H54 (cell line): ENCODE results near the gene PRKG1.

ENCODE experiments used
- DNase-seq: peaks from one replicate; pipeline ENCODE4 v3.0.0; 2011; ENCODE audit warnings: low spot score, mixed read lengths; ENCODE audit not compliant: insufficient read length
- FAIRE-seq: peaks from 3 replicates; lab custom pipeline; 2011; peaks lifted over from hg19 to GRCh38; lab: Jason Lieb, UNC
- POLR2A ChIP-seq: IDR thresholded peaks from 2 replicates; pipeline ENCODE4 v1.6.1; 2011; ENCODE audit warnings: low read depth, mild to moderate bottlenecking, low read length

PRKG1 gene

GRCh38 chr10:51860257-51860656, 786.0 kb downstream of the PRKG1 start:
- peak; percentile 74 for FAIRE-seq
- DNase-seq: no peak
- no peak for TF ChIP-seq POLR2A

- no peak for TF ChIP-seq POLR2A
- FAIRE-seq (no peak), DNase-seq (no peak)
Observed at GRCh38 chr10:51861051-51861450, 786.8 kb downstream of the PRKG1 start.

GRCh38 chr10:51861731-51862130, 787.4 kb downstream of the PRKG1 start:
- FAIRE-seq: no peak

GRCh38 chr10:51862149-51862548, 787.9 kb downstream of the PRKG1 start:
- DNase-seq (no peak), FAIRE-seq (no peak)
- TF ChIP-seq POLR2A: no peak

More at GRCh38 chr10:51861731-51862130, 787.4 kb downstream of the PRKG1 start:
- TF ChIP-seq POLR2A: no peak
- DNase-seq: no peak

GRCh38 chr10:51867956-51868355, 793.7 kb downstream of the PRKG1 start:
- FAIRE-seq: peak; percentile 97
- no peak for DNase-seq

GRCh38 chr10:51874131-51874530, 799.8 kb downstream of the PRKG1 start:
- FAIRE-seq: no peak
- TF ChIP-seq POLR2A: no peak
- no peak for DNase-seq

More at GRCh38 chr10:51867956-51868355, 793.7 kb downstream of the PRKG1 start:
- TF ChIP-seq POLR2A: no peak

- no peak for TF ChIP-seq POLR2A
- no peak for DNase-seq
- FAIRE-seq: no peak
Observed at GRCh38 chr10:51875610-51876009, 801.3 kb downstream of the PRKG1 start.

- TF ChIP-seq POLR2A: no peak
- DNase-seq: no peak
- FAIRE-seq: no peak
Observed at GRCh38 chr10:51876503-51876902, 802.2 kb downstream of the PRKG1 start.

- FAIRE-seq (peak; percentile 27), DNase-seq (no peak)
- TF ChIP-seq POLR2A: no peak
Observed at GRCh38 chr10:51876979-51877378, 802.7 kb downstream of the PRKG1 start.

- TF ChIP-seq POLR2A: no peak
- FAIRE-seq: no peak
- no peak for DNase-seq
Observed at GRCh38 chr10:51877636-51878035, 803.3 kb downstream of the PRKG1 start.

GRCh38 chr10:51878695-51879094, 804.4 kb downstream of the PRKG1 start:
- FAIRE-seq: peak; percentile 6
- TF ChIP-seq POLR2A: no peak
- DNase-seq: no peak

GRCh38 chr10:51879238-51879637, 805.0 kb downstream of the PRKG1 start:
- no peak for TF ChIP-seq POLR2A
- DNase-seq (no peak), FAIRE-seq (peak; percentile 84)

GRCh38 chr10:51881213-51881612, 806.9 kb downstream of the PRKG1 start:
- no peak for DNase-seq
- FAIRE-seq: no peak
- TF ChIP-seq POLR2A: no peak

- FAIRE-seq (peak; percentile 20), DNase-seq (no peak)
- no peak for TF ChIP-seq POLR2A
Observed at GRCh38 chr10:51886438-51887068, 812.3 kb downstream of the PRKG1 start.

- FAIRE-seq (no peak), DNase-seq (no peak)
- no peak for TF ChIP-seq POLR2A
Observed at GRCh38 chr10:51888263-51888662, 814.0 kb downstream of the PRKG1 start.

GRCh38 chr10:51892313-51892712, 818.0 kb downstream of the PRKG1 start:
- no peak for TF ChIP-seq POLR2A
- no peak for FAIRE-seq
- DNase-seq: no peak
